IMR-90 (cell line): ENCODE measurements around the gene C5.

ENCODE experiments used
- CEBPB ChIP-seq: IDR thresholded peaks from 2 replicates; pipeline ENCODE4 v1.6.1; 2012; ENCODE audit warnings: low read depth, low read length, improper control_type of control experiment
- FOS ChIP-seq: fragments of 150-350 bp; IDR thresholded peaks from 2 replicates; pipeline ENCODE4 v1.6.1; 2016; ENCODE audit warnings: low read depth, low read length
- MAFK ChIP-seq: IDR thresholded peaks from 2 replicates; pipeline ENCODE4 v1.6.1; 2012; ENCODE audit warnings: low read depth, low read length, improper control_type of control experiment
- MAZ ChIP-seq: IDR thresholded peaks from 2 replicates; pipeline ENCODE4 v1.6.1; 2012; ENCODE audit warnings: low read depth, mild to moderate bottlenecking, low read length, improper control_type of control experiment, moderate library complexity, borderline replicate concordance
- MXI1 ChIP-seq: IDR thresholded peaks from 2 replicates; pipeline ENCODE4 v1.6.1; 2012; ENCODE audit warnings: low read depth, mild to moderate bottlenecking, low read length, moderate library complexity, borderline replicate concordance
- NFE2L2 ChIP-seq: fragments of 150-350 bp; IDR thresholded peaks from 2 replicates; pipeline ENCODE4 v1.6.1; 2016; ENCODE audit warnings: low read depth, mild to moderate bottlenecking, low read length
- POLR2A ChIP-seq: IDR thresholded peaks from 2 replicates; pipeline ENCODE4 v1.6.1; 2012; ENCODE audit warnings: mild to moderate bottlenecking, low read depth, low read length
- RAD21 ChIP-seq: IDR thresholded peaks from 2 replicates; pipeline ENCODE4 v1.6.1; 2012; ENCODE audit warnings: low read length, improper control_type of control experiment
- RFX5 ChIP-seq: IDR thresholded peaks from 2 replicates; pipeline ENCODE4 v1.8.0; 2012; ENCODE audit warnings: low read depth, mild to moderate bottlenecking, low read length, moderate library complexity
- SMC3 ChIP-seq: fragments of 150-350 bp; IDR thresholded peaks from 2 replicates; pipeline ENCODE4 v1.6.1; 2016; ENCODE audit warnings: low read depth, mild to moderate bottlenecking, antibody characterized with exemption, low read length, moderate library complexity
- TF ChIP-seq, protein P1 (sequence below): conservative IDR thresholded peaks from 2 replicates; pipeline ENCODE4 v1.5.1; 2012; ENCODE audit warnings: mild to moderate bottlenecking, low read depth, low read length, improper control_type of control experiment
- TF ChIP-seq, protein P2 (sequence below): fragments of 150-350 bp; IDR thresholded peaks from 2 replicates; pipeline ENCODE4 v1.6.1; 2016; ENCODE audit warnings: low read depth, mild to moderate bottlenecking, low read length, moderate library complexity, borderline replicate concordance

DNA sequence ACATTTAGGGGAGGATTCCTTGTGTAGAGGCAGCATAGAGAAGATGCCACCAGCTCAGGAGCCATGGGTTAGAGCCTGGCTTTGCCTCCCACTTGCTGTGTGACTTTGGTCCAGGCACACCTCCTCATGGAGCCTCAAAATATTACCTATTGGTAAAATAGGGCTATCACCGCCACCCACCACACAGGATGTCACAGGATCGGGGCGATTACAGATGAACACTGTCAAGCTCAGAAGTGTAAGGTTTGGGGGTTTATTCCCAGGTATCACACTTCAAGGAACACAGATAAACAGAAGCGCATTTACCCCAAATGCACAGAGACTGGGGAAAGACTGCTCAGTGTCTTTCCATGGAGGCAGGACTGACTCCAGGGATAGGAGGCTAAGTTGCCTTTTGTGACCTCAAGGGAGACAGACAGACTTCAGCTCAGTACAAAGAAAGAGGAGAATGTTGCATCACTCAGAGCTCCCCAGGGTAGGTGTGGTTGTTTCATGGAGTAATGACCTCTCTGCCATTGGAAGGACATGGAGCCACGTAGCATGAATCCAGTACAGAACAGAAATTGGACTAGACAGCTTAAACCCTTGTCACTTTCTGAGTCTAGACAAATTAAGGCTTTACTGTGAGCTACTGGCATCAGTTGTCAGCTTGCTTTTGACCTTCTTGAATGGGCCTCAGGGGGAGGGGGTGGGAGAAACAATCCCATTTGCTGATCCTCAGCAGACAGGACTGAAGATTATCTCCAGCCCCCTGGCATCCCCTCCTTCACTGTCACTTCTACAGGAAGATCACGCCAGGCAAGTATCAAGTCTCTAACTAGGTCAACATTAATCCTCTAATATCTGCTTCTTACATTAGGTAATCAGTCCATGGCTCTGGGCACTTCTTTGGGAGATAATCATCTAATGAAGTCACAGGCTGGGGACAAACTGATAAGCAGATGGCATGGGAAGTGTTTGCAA is 130.0 kb downstream of the C5 start:
- TF ChIP-seq, protein P1, sequence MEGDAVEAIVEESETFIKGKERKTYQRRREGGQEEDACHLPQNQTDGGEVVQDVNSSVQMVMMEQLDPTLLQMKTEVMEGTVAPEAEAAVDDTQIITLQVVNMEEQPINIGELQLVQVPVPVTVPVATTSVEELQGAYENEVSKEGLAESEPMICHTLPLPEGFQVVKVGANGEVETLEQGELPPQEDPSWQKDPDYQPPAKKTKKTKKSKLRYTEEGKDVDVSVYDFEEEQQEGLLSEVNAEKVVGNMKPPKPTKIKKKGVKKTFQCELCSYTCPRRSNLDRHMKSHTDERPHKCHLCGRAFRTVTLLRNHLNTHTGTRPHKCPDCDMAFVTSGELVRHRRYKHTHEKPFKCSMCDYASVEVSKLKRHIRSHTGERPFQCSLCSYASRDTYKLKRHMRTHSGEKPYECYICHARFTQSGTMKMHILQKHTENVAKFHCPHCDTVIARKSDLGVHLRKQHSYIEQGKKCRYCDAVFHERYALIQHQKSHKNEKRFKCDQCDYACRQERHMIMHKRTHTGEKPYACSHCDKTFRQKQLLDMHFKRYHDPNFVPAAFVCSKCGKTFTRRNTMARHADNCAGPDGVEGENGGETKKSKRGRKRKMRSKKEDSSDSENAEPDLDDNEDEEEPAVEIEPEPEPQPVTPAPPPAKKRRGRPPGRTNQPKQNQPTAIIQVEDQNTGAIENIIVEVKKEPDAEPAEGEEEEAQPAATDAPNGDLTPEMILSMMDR = no peak
- TF ChIP-seq CEBPB (no peak), FOS (no peak), MAFK (no peak), RAD21 (no peak), MXI1 (no peak), POLR2A (no peak), NFE2L2 (no peak), MAZ (no peak), RFX5 (no peak), SMC3 (no peak)
- TF ChIP-seq, protein P2, sequence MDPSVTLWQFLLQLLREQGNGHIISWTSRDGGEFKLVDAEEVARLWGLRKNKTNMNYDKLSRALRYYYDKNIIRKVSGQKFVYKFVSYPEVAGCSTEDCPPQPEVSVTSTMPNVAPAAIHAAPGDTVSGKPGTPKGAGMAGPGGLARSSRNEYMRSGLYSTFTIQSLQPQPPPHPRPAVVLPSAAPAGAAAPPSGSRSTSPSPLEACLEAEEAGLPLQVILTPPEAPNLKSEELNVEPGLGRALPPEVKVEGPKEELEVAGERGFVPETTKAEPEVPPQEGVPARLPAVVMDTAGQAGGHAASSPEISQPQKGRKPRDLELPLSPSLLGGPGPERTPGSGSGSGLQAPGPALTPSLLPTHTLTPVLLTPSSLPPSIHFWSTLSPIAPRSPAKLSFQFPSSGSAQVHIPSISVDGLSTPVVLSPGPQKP = no peak
